HepG2 (cell line): ENCODE data around the gene ISG20. TPM values are rescaled to one million over a fixed set of nuclear protein-coding genes. Genes with fewer than 3 reads are reported as not detected.

Experiments used
- ATAC-seq: fragments of 200-7000 bp; cut with Tn5 transposase; 3 replicates; pipeline ENCODE4 v1.9.1; 2020; ENCODE audit warnings: mild to moderate bottlenecking, moderate library complexity
- BruUV-seq: library from RNA; stranded (reverse); fragments of 400-500 nt; replicated peaks from 2 replicates; lab custom pipeline; 2021; lab: Mats Ljungman, UMichigan
- CTCF ChIA-PET: fragments of 300-600 bp; formaldehyde crosslinking; extraction: SDS; loops from one replicate; lab custom pipeline; 2021; ENCODE audit warnings: low total read pairs, inconsistent platforms, low intra/inter-chr PET ratio; lab: Yijun Ruan, JAX
- POLR2A ChIA-PET: fragments of 350-600 bp; sonication (Branson Sonifier 250); formaldehyde crosslinking; loops from one replicate; lab custom pipeline; 2020; ENCODE audit warnings: antibody characterized with exemption, inconsistent platforms; lab: Yijun Ruan, JAX
- DNase-seq: peaks from one replicate; pipeline ENCODE4 v3.0.0-alpha.2; 2015; ENCODE audit warnings: low spot score
- FAIRE-seq: peaks from 3 replicates; lab custom pipeline; 2011; peaks lifted over from hg19 to GRCh38; lab: Jason Lieb, UNC
- H2AFZ ChIP-seq: one replicate; pipeline ENCODE4 v1.6.1; 2011; ENCODE audit warnings: low read length, inconsistent platforms
- H3K27ac ChIP-seq: fragments of 300-600 bp; 3 replicates; pipeline ENCODE4 v1.8.0; 2011; ENCODE audit warnings: mixed run types, mild to moderate bottlenecking, mixed read lengths, low read length, inconsistent platforms; ENCODE audit not compliant: insufficient read depth; ENCODE audit errors: extremely low read length
- H3K27me3 ChIP-seq, 2 experiments: fragments of 200-600 bp in 1 of 2; 2 replicates in 1 of 2; 3 replicates in 1 of 2; pipeline versions ENCODE4 v1.6.0 to v1.8.0; 2011; ENCODE audit warnings: low read length in 2 of 2, mild to moderate bottlenecking in 2 of 2, moderate library complexity in 2 of 2, inconsistent platforms in 1 of 2; ENCODE audit not compliant: insufficient read depth in 2 of 2, control insufficient read depth in 1 of 2
- H3K36me3 ChIP-seq, 2 experiments: fragments of 200-600 bp in 1 of 2; replicated peaks in 1 of 2; 2 replicates in 1 of 2; 3 replicates in 1 of 2; pipeline versions ENCODE4 v1.5.1 to v1.8.0; 2011; ENCODE audit warnings: low read length in 2 of 2, inconsistent platforms in 1 of 2; ENCODE audit not compliant: insufficient read depth in 2 of 2, control insufficient read depth in 1 of 2
- H3K4me1 ChIP-seq: 2 replicates; pipeline ENCODE4 v1.5.1; 2012; ENCODE audit warnings: low read length, inconsistent platforms; ENCODE audit not compliant: insufficient read depth
- H3K4me2 ChIP-seq: 2 replicates; pipeline ENCODE4 v1.6.0; 2011; ENCODE audit warnings: low read depth, low read length, inconsistent platforms
- H3K4me3 ChIP-seq, 3 experiments: fragments of 200-600 bp in 1 of 3; sonication (generic), shearing (Covaris generic) in 1 of 3; replicated peaks in 1 of 3; 2 replicates each; pipeline ENCODE4 v1.5.1; 2011 to 2016; ENCODE audit warnings: low read length in 3 of 3, inconsistent platforms in 2 of 3, low read depth in 2 of 3, mild to moderate bottlenecking in 2 of 3, control low read depth in 1 of 3, mixed read lengths in 1 of 3; ENCODE audit not compliant: insufficient read depth in 1 of 3
- H3K79me2 ChIP-seq: one replicate; pipeline ENCODE4 v1.6.1; 2011; ENCODE audit warnings: low read length, inconsistent platforms; ENCODE audit not compliant: insufficient read depth
- H3K9ac ChIP-seq: 2 replicates; pipeline ENCODE4 v1.6.0; 2011; ENCODE audit warnings: mild to moderate bottlenecking, low read depth, low read length, inconsistent platforms; ENCODE audit not compliant: insufficient read depth
- H3K9me3 ChIP-seq: 2 replicates; pipeline ENCODE4 v1.5.1; 2012; ENCODE audit warnings: mild to moderate bottlenecking, low read length
- H4K20me1 ChIP-seq: 2 replicates; pipeline ENCODE4 v1.6.0; 2011; ENCODE audit warnings: inconsistent platforms, mild to moderate bottlenecking, low read length, moderate library complexity; ENCODE audit not compliant: insufficient read depth
- ATF7 ChIP-seq, 2 experiments: fragments of 450-650 bp in 1 of 2; sonication (generic) in 1 of 2; formaldehyde crosslinking in 1 of 2; IDR thresholded peaks; 2 replicates each; pipeline versions ENCODE4 v1.4.0 to v1.6.1; 2016 to 2020; ENCODE audit warnings: antibody characterized with exemption in 1 of 2, mild to moderate bottlenecking in 1 of 2, missing genetic modification reagents in 1 of 2
- CREM ChIP-seq, 2 experiments: sonication (generic) in 1 of 2; formaldehyde crosslinking in 1 of 2; IDR thresholded peaks; 2 replicates each; pipeline versions ENCODE4 v1.4.0 to v1.6.1; 2016 to 2020; ENCODE audit warnings: antibody characterized with exemption in 1 of 2, mild to moderate bottlenecking in 1 of 2, missing genetic modification reagents in 1 of 2
- ELF4 ChIP-seq: sonication (generic); formaldehyde crosslinking; IDR thresholded peaks from 2 replicates; pipeline ENCODE4 v1.5.0; 2020; ENCODE audit warnings: missing genetic modification reagents, mild to moderate bottlenecking, moderate library complexity, borderline replicate concordance
- ETV6 ChIP-seq: sonication (generic); formaldehyde crosslinking; conservative IDR thresholded peaks from 2 replicates; pipeline ENCODE4 v1.4.0; 2020; ENCODE audit warnings: missing genetic modification reagents
- MTF1 ChIP-seq: sonication (generic); formaldehyde crosslinking; IDR thresholded peaks from 2 replicates; pipeline ENCODE4 v1.5.0; 2020; ENCODE audit warnings: missing genetic modification reagents
- PRMT3 ChIP-seq: sonication (generic); formaldehyde crosslinking; IDR thresholded peaks from 2 replicates; pipeline ENCODE4 v1.8.1; 2022; ENCODE audit warnings: low read depth, mild to moderate bottlenecking, moderate library complexity, missing genetic modification reagents, borderline replicate concordance
- RARA ChIP-seq: IDR thresholded peaks from 2 replicates; pipeline ENCODE4 v1.6.1; 2016; ENCODE audit warnings: missing genetic modification reagents, missing compliant biosample characterization
- SNAPC2 ChIP-seq: sonication (generic); formaldehyde crosslinking; IDR thresholded peaks from 2 replicates; pipeline ENCODE4 v1.8.1; 2022; ENCODE audit warnings: mild to moderate bottlenecking, missing genetic modification reagents
- SP4 ChIP-seq: sonication (generic); formaldehyde crosslinking; IDR thresholded peaks from 2 replicates; pipeline ENCODE4 v1.8.1; 2023; ENCODE audit warnings: mild to moderate bottlenecking, missing genetic modification reagents
- TOPORS ChIP-seq: sonication (generic); formaldehyde crosslinking; IDR thresholded peaks from 2 replicates; pipeline ENCODE4 v1.8.0; 2023; ENCODE audit warnings: mild to moderate bottlenecking, missing genetic modification reagents
- ZFAT ChIP-seq: sonication (generic); formaldehyde crosslinking; conservative IDR thresholded peaks from 2 replicates; pipeline ENCODE4 v1.8.1; 2023; ENCODE audit warnings: missing genetic modification reagents, inconsistent platforms
- ZFP36L2 ChIP-seq: sonication (generic); formaldehyde crosslinking; IDR thresholded peaks from 2 replicates; pipeline ENCODE4 v1.4.0; 2020; ENCODE audit warnings: missing genetic modification reagents
- ZFX ChIP-seq: sonication (generic); formaldehyde crosslinking; IDR thresholded peaks from 2 replicates; pipeline ENCODE4 v1.4.0; 2020; ENCODE audit warnings: mild to moderate bottlenecking, low read depth, missing genetic modification reagents, moderate library complexity
- ZNF24 ChIP-seq: fragments of 450-650 bp; IDR thresholded peaks from 2 replicates; pipeline ENCODE4 v1.6.1; 2017; ENCODE audit warnings: antibody characterized with exemption, mild to moderate bottlenecking
- ZNF30 ChIP-seq: sonication (generic); formaldehyde crosslinking; IDR thresholded peaks from 2 replicates; pipeline ENCODE4 v1.5.0; 2020; ENCODE audit warnings: mild to moderate bottlenecking, missing genetic modification reagents
- ZNF737 ChIP-seq: sonication (generic); formaldehyde crosslinking; IDR thresholded peaks from 2 replicates; pipeline ENCODE4 v1.5.0; 2020; ENCODE audit warnings: missing genetic modification reagents, mild to moderate bottlenecking, borderline replicate concordance
- WGBS: methylation state at CpG from one replicate; pipeline ENCODE4 v1.1.6; 2017; ENCODE audit warnings: low lambda C conversion rate; 5-methylcytosine and 5-hydroxymethylcytosine counted together
- in situ Hi-C: cut with HindIII; loops from 2 replicates; pipeline ENCODE4 v1.10.0; 2017; ENCODE audit warnings: low pct_unique_long_range_greater_than_20kb; ENCODE audit not compliant: extremely low pct_ligation_motif_present
- intact Hi-C: fragments of 100-400 bp; cut with micrococcal nuclease; formaldehyde crosslinking; loops from one replicate; pipeline ENCODE4 v1.10.0; 2022; ENCODE audit not compliant: unreplicated experiment
- polyA plus RNA-seq, 8 experiments: library from polyadenylated mRNA; depleted of rRNA in 3 of 8; stranded (reverse) in 7 of 8; unstranded in 1 of 8; fragments of >200 nt; fragmentation: Illumina TruSeq in 4 of 8; extraction: Trizol in 4 of 8; gene quantifications; 2 replicates each; pipeline versions ENCODE4 v1.2.1 to v1.2.3, GENCODE V29; 2011 to 2016; ENCODE audit warnings: low read depth in 4 of 8, missing spikeins in 1 of 8, mixed read lengths in 1 of 8; ENCODE audit not compliant: insufficient read depth in 1 of 8
- total RNA-seq, 5 experiments: library from RNA; depleted of rRNA; stranded (reverse); fragments of >200 nt; fragmentation: Illumina TruSeq; extraction: Trizol; gene quantifications; 2 replicates each; pipeline ENCODE4 v1.2.3, GENCODE V29; 2016; ENCODE audit warnings: low read depth in 1 of 5
- TF ChIP-seq, protein P1 (sequence below): sonication (generic); formaldehyde crosslinking; IDR thresholded peaks from 2 replicates; pipeline ENCODE4 v1.9.0; 2021; ENCODE audit warnings: missing genetic modification reagents, mild to moderate bottlenecking, borderline replicate concordance
- TF ChIP-seq, protein P2 (sequence below): sonication (generic); formaldehyde crosslinking; IDR thresholded peaks from 2 replicates; pipeline ENCODE4 v1.4.0; 2020; ENCODE audit warnings: low read depth, mild to moderate bottlenecking, missing genetic modification reagents
- TF ChIP-seq, protein P3 (sequence below), 2 experiments: fragments of 450-650 bp in 1 of 2; sonication (generic) in 1 of 2; formaldehyde crosslinking; IDR thresholded peaks; 2 replicates each; pipeline versions ENCODE4 v1.5.0 to v1.8.0; 2020 to 2022; ENCODE audit warnings: mild to moderate bottlenecking in 1 of 2, missing genetic modification reagents in 1 of 2
- TF ChIP-seq, protein P4 (sequence below): sonication (generic); formaldehyde crosslinking; IDR thresholded peaks from 2 replicates; pipeline ENCODE4 v1.4.0; 2020; ENCODE audit warnings: mild to moderate bottlenecking, missing genetic modification reagents

ISG20 gene
- total and polyA plus RNA-seq, 2 of the 13 experiments (the other 11 are each of a cell fraction or from before 2014, with no cell fraction given), result 6.3 to 31.5 TPM

DNA sequence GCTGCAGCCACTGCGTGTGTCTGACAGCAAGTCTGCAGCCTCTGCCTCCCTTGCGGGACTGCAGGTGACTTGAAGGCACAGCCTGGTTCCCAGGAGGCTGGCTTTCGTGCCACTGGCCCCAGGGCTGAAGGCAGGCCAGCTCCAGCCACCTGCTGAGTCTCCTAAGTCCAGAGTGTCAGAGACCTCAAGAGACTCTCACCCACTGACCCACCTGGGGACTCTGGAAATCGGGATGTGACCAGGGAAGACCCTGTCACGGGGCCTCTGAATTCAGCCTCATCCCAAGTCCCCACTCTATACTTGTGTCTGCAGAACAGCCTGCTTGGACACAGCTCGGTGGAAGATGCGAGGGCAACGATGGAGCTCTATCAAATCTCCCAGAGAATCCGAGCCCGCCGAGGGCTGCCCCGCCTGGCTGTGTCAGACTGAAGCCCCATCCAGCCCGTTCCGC is 16.3 kb downstream of the ISG20 start (continued):
- no peak for TF ChIP-seq ZNF737
- TF ChIP-seq ZNF24, result no peak
- TF ChIP-seq, protein P1, sequence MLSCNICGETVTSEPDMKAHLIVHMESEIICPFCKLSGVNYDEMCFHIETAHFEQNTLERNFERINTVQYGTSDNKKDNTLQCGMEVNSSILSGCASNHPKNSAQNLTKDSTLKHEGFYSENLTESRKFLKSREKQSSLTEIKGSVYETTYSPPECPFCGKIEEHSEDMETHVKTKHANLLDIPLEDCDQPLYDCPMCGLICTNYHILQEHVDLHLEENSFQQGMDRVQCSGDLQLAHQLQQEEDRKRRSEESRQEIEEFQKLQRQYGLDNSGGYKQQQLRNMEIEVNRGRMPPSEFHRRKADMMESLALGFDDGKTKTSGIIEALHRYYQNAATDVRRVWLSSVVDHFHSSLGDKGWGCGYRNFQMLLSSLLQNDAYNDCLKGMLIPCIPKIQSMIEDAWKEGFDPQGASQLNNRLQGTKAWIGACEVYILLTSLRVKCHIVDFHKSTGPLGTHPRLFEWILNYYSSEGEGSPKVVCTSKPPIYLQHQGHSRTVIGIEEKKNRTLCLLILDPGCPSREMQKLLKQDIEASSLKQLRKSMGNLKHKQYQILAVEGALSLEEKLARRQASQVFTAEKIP (CRISPR knock-in tag), result no peak
- no peak for TF ChIP-seq ZFX
- TF ChIP-seq SNAPC2 (CRISPR knock-in tag), result no peak
- TF ChIP-seq, all 625 proteins: peak for 0

DNA sequence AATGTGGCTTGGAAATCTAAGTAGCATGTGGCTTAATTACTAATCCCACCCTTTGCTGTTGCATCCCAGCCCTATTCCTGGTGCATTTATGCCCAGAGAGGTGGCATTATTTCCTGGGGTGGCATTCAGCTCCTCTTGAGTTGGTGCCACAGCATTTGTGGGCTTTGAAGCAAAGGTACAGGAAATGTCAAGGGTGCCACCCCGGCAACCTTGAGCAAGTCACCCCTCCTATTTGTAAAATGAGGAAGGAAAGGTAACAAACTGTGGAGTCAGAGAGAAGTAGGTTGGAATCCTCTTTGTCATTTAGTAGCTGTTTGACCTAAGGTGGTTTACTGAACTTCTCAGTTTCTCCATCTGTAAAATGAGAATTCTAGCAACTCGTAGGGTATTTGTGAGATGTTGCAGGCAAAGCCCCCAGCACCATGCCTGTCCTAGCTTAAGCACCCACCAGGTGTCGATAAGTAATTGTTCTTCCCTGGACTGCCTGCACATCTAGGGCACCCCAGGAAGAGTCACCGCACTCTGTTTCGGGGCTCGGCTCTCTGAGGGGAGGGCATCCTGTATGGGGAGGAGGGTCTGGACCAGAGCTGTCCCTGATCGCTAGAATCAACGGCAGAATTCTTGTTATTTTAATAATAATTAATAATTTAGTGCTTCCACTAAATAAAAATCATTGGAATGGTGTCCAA is 17.1 kb downstream of the ISG20 start:
- BruUV-seq, result no TSS peak
- intact Hi-C loops (no loop called here), in situ Hi-C loops (no loop called here)
- Histone ChIP-seq H3K27ac (no peak overlapping the region), H3K9ac (no peak overlapping the region), H3K4me1 (no peaks in the 10 kb centered on the region), H3K36me3 (no peaks in the 10 kb centered on the region), H4K20me1 (0 out of 2 replicates have a peak, but pooled peaks cover 2% of the 10 kb centered on the region), H2AFZ (no peak overlapping the region), H3K4me2 (no peak overlapping the region), H3K79me2 (no peaks in the 10 kb centered on the region), H3K4me3 (no peak overlapping the region), H3K27me3 (peaks cover 0 to 13% of the 10 kb centered on the region in 2 experiments; a peak in 4 of 5 replicates), H3K9me3 (no peaks in the 10 kb centered on the region)
- no peak for FAIRE-seq
- POLR2A ChIA-PET, result no interaction called here
- CTCF ChIA-PET, result no interaction called here
- no peak for DNase-seq
- WGBS, result 76% methylated on average over 7 of the region's 8 CpGs
- no peak for ATAC-seq
- TF ChIP-seq, protein P2, sequence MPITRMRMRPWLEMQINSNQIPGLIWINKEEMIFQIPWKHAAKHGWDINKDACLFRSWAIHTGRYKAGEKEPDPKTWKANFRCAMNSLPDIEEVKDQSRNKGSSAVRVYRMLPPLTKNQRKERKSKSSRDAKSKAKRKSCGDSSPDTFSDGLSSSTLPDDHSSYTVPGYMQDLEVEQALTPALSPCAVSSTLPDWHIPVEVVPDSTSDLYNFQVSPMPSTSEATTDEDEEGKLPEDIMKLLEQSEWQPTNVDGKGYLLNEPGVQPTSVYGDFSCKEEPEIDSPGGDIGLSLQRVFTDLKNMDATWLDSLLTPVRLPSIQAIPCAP (CRISPR knock-in tag), result no peak
- TF ChIP-seq ZFP36L2 (CRISPR knock-in tag), result no peak
- TF ChIP-seq ELF4 (CRISPR knock-in tag), result no peak
- TF ChIP-seq, protein P3, sequence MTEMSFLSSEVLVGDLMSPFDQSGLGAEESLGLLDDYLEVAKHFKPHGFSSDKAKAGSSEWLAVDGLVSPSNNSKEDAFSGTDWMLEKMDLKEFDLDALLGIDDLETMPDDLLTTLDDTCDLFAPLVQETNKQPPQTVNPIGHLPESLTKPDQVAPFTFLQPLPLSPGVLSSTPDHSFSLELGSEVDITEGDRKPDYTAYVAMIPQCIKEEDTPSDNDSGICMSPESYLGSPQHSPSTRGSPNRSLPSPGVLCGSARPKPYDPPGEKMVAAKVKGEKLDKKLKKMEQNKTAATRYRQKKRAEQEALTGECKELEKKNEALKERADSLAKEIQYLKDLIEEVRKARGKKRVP (CRISPR knock-in tag; IDR thresholded peaks at IDR 0.05), result no peak
- no peak for TF ChIP-seq TOPORS (CRISPR knock-in tag)
- TF ChIP-seq ZFAT (CRISPR knock-in tag), result no peak
- TF ChIP-seq RARA (CRISPR knock-in tag), result no peak
- TF ChIP-seq SP4 (CRISPR knock-in tag), result no peak
- TF ChIP-seq ZNF30, result no peak
- no peak for TF ChIP-seq ATF7 (IDR thresholded peaks at IDR 0.05)
- no peak for TF ChIP-seq ATF7 (CRISPR knock-in tag; IDR thresholded peaks at IDR 0.05)
- TF ChIP-seq PRMT3 (CRISPR knock-in tag), result no peak
- TF ChIP-seq, protein P4, sequence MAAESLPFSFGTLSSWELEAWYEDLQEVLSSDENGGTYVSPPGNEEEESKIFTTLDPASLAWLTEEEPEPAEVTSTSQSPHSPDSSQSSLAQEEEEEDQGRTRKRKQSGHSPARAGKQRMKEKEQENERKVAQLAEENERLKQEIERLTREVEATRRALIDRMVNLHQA, result no peak
- no peak for TF ChIP-seq MTF1 (CRISPR knock-in tag)
- no peak for TF ChIP-seq ETV6 (CRISPR knock-in tag)
- TF ChIP-seq CREM (IDR thresholded peaks at IDR 0.05), result no peak
- no peak for TF ChIP-seq CREM (CRISPR knock-in tag; IDR thresholded peaks at IDR 0.05)
